22Rv1 (cell line): Measurements from ENCODE around the gene TMEM144.

Source experiments
- H3K27ac ChIP-seq: fragments of 450-650 bp; 2 replicates; pipeline ENCODE4 v1.5.1; 2017
- CTCF ChIP-seq: fragments of 450-650 bp; IDR thresholded peaks from 2 replicates; pipeline ENCODE4 v1.5.1; 2017; ENCODE audit warnings: mild to moderate bottlenecking
- ZFX ChIP-seq: fragments of 450-650 bp; IDR thresholded peaks from 2 replicates; pipeline ENCODE4 v1.6.1; 2017; ENCODE audit warnings: antibody characterized with exemption, borderline replicate concordance

Gene TMEM144

GRCh38 chr4:158300012-158300411 lies 89.7 kb downstream of the TMEM144 start:
- H3K27ac ChIP-seq = no peak overlapping the region
- TF ChIP-seq CTCF = no peak
- no peak for TF ChIP-seq ZFX

GRCh38 chr4:158302076-158302866 lies 92.0 kb downstream of the TMEM144 start:
- H3K27ac ChIP-seq = no peak overlapping the region
- TF ChIP-seq ZFX (no peak), CTCF (no peak)

- TF ChIP-seq ZFX = no peak
- TF ChIP-seq CTCF = no peak
- no peak overlapping the region for H3K27ac ChIP-seq
These were observed 94.4 kb downstream of the TMEM144 start for GRCh38 chr4:158304694-158305093.
